Measurements from ENCODE around the gene CCDC15.

DNA sequence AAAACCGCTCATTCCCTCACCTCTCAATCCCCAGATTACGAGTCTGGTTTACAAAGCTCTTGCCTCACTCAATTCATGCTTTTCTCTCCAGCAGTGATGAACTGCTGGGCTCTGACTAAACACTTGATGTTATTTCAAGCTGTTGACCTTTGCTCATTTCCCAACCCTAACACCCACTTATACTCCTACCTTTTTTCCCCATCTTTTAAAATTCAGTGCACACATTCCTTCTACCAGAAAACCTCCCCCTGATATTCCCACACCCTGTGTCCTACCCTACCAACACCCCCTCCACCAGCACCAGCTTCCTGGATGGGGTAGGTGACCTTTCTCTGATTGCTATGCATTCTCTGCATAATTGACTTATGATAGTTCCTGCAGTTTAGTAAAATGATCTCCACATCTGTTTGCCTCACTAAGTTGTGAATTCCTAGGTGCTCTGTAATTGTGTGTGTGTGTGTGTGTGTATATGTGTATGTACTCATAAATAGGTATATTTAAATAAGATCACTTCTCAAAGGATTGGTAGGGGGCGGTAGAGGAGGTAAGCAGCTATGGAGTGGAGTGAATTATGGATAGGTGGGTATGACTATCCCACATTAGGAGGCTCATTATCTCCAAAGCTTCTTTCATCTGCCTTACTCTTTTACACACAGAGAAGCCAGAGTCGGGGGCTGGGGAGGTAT lies 19.0 kb upstream of the CCDC15 start:
- TF ChIP-seq, protein P1, sequence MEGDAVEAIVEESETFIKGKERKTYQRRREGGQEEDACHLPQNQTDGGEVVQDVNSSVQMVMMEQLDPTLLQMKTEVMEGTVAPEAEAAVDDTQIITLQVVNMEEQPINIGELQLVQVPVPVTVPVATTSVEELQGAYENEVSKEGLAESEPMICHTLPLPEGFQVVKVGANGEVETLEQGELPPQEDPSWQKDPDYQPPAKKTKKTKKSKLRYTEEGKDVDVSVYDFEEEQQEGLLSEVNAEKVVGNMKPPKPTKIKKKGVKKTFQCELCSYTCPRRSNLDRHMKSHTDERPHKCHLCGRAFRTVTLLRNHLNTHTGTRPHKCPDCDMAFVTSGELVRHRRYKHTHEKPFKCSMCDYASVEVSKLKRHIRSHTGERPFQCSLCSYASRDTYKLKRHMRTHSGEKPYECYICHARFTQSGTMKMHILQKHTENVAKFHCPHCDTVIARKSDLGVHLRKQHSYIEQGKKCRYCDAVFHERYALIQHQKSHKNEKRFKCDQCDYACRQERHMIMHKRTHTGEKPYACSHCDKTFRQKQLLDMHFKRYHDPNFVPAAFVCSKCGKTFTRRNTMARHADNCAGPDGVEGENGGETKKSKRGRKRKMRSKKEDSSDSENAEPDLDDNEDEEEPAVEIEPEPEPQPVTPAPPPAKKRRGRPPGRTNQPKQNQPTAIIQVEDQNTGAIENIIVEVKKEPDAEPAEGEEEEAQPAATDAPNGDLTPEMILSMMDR (IDR thresholded peaks at IDR 0.05; ENCODE audit: low read length): no peak
- TF ChIP-seq EZH2 (IDR thresholded peaks at IDR 0.05; ENCODE audit: borderline replicate concordance, low read length): no peak
